GM21390 (cell line): ENCODE measurements around the gene QSOX1.

Experiments used
- ATAC-seq: cut with Tn5 transposase; IDR thresholded peaks from one replicate; pipeline ENCODE4 v1.9.1; 2021; ENCODE audit not compliant: unreplicated experiment

QSOX1 gene

GRCh38 chr1:180233191-180234011, 78.7 kb downstream of the QSOX1 start:
- ATAC-seq = no peak

GRCh38 chr1:180234369-180235076, 79.9 kb downstream of the QSOX1 start:
- ATAC-seq = no peak

- no peak for ATAC-seq
These were observed 80.4 kb downstream of the QSOX1 start for GRCh38 chr1:180235077-180235501.

GRCh38 chr1:180235502-180236239, 81.0 kb downstream of the QSOX1 start:
- ATAC-seq = no peak

DNA sequence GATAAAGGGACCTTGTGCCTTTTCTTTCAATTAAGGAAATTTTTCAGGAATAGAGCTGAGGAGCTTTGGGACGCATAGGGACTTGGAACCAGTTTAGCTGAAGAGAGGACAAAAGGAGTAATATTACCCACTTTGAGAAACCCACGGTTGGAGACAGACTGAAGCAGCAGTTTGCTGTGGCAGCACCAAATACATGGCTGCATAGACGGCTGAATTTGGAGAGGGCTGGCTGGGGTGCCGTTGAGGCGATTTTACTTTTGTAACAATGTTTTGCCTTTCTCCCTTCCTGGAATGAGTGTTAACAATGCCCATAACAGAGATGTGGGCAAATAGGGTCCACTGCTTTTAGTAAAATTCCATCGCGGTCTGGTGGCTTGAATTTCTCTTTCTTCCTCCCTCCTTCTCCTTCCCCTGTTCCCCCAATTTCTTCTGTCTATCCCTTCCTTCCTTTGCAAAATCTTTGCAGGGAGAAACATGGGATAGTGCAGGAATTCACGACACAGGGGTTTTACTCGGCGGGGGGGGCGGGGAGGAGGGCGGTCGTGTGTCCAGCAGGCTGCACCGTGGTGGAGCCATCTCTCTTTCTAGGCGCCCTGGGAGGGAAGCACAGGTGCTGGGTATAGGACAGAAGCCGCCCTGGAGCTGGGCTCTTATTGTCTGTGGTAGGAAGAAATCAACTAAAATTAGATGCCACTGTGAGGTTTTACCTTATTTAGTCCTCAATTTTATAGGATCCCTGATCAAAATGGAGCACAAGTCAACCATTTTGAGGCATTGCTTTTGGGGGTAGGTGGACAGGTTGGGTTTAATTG, 82.2 kb downstream of the QSOX1 start:
- ATAC-seq = no peak

DNA sequence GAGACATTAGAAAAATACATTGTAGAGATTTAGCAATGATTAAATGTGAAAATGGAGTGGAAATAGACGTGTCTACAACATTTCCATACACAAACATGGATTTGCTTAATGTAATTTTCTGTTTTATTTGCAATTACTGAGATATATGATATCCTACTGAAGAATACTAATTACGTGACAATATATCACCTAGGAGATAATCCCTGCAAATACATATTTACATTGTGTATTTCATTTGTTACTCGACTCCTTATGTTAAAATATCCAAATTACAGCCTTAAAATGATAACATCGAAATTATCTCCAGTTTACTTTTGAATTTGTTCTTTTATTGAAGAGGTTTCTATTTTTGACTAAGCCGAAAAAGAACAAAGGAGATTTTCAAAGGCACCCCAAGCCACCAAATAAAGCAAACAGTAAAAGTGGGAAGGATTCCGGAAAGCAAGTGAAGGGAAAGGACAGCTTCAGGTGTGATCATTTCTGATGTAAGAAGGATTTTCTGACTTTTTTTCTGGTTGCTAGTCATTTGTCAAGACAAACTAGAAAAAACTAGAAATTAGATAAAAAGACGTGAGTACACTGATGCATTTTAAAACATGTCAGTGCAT, 83.3 kb downstream of the QSOX1 start:
- ATAC-seq = no peak

DNA sequence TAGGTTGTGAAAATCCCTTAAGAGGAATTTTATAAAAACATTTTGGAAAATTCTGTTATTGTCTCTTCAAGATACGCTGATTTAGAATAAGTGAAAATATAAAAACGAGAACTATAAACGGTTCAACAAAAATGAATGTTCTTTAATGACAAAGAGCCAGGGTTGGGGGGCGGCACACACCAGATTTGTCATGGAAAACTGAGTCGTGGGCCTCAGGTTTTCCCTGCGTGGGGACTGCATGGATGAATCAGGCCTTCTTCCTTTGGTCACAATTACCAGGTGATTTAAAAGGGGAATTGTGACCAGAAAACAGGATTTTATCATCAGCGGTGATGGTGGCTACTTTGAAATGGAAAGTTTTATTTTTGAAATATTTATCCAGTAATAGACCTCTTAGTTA, 84.0 kb downstream of the QSOX1 start:
- no peak for ATAC-seq

DNA sequence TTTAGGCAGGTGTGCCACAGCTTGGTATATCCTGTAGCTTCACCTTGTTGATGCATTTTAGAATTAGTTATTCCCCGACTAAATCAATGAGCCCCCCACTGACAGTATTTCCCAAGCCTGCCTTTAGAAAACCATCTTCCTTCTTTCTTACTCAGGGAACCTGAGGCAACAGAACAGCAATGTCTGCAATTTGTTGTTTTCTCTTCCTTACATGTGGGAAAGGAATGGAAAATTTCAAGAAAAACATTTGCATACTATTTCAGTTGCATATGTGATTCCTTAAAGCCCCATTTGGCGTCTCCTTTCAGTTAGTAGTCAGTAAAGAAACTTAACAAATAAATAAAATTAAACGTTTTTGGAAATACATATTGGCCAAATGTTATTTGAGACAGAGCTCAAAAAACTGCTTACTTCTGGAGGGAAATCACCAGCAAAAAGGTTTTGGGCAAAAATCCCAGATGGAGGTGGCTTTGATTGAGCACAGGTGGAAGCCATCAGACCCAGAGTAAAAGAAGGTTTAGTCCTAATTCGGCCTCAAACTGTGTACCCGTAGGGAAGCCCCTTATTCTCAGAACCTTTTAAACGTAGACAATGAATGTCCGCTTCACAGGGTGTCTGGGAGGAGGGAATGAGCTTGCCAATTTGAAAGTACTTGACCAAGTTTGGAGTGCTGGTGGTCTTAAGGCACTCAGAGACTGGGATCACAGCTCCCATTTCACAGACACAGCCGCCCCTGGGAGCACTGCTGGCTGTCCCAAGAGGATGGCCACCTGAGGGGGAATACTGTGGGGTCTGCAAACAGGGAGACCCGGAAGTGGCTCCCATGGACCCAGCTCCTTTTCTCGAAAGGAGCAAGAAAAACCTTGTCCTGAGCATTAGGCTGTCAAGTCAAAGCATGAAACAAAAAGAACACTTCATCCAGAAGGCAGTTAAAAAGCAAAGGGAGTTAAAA, 84.8 kb downstream of the QSOX1 start:
- ATAC-seq = no peak

- no peak for ATAC-seq
These were observed 87.3 kb downstream of the QSOX1 start for GRCh38 chr1:180241716-180242544.

GRCh38 chr1:180243517-180244221, 89.0 kb downstream of the QSOX1 start:
- no peak for ATAC-seq

DNA sequence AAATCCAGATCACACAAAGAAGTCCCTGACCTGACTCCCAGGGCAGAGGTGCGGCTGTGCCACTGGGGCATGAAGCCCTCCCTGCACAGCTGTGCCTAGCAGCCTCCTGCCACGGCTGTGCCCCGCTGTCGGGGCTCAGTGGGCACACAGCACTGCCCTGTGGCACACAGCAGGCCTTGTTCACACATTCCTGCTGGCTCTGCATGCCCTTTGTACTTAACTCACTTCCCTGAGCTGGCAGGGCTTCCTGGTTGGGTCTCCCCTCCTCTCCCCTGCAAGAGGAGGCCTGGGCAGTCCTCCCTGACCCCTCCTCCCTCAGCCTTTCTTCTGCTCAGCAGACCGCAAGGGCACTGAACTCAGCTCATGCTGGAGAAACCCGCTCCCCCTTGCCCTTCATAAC, 90.2 kb downstream of the QSOX1 start:
- ATAC-seq = no peak

GRCh38 chr1:180246579-180246978, 91.9 kb downstream of the QSOX1 start:
- ATAC-seq = no peak

DNA sequence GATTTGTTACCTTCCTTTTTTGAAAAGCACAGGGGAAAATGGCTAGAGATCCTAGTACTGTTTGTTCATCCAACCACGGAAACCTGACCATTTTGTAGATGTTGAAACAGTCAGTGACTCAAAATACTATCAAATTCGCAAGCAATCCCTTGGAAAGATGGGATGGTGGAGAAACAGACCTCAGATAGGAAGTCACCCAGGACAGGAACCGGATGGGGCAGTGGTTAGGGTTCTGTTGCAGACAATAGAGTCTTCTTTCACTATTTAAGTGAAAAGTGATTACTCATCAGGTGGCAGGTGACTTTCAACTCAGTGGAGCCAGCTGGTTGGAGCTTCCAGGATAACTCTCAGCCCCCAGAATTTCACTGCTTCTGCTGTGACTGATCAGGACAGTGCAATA, 92.4 kb downstream of the QSOX1 start:
- no peak for ATAC-seq

GRCh38 chr1:180247580-180247979, 92.9 kb downstream of the QSOX1 start:
- ATAC-seq = no peak

DNA sequence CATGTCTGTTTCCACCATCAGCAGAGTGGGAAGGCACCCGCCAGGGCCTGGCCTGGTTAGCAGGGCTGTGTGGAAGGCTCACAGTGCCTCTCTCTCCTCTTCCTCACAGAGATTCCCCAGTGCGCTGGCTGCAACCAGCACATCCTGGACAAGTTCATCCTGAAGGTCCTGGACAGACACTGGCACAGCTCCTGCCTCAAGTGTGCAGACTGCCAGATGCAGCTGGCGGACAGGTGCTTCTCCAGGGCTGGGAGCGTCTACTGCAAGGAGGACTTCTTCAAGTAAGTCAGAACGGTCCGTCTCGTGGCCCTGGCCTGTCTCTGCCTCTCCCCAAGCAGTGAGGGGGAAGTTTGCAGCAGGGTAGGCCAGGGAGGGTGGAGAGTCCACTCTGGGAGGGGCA, 93.5 kb downstream of the QSOX1 start:
- ATAC-seq = no peak

GRCh38 chr1:180248731-180249681, 94.3 kb downstream of the QSOX1 start:
- no peak for ATAC-seq
